NT2/D1 (cell line): ENCODE measurements around the gene ERBB4.

Source experiments
- DNase-seq: peaks from one replicate; pipeline ENCODE4 v3.0.0-alpha.2; 2011; ENCODE audit warnings: low read depth, low spot score
- H3K27me3 ChIP-seq: 2 replicates; pipeline ENCODE4 v1.6.0; 2011; ENCODE audit warnings: mild to moderate bottlenecking; ENCODE audit not compliant: insufficient read length, insufficient read depth
- H3K36me3 ChIP-seq: 2 replicates; pipeline ENCODE4 v1.6.1; 2011; ENCODE audit warnings: mild to moderate bottlenecking, low read length, mixed read lengths; ENCODE audit not compliant: insufficient read depth, insufficient read length
- H3K4me1 ChIP-seq: 2 replicates; pipeline ENCODE4 v1.5.1; 2011; ENCODE audit not compliant: insufficient read depth, insufficient read length
- H3K4me3 ChIP-seq: 2 replicates; pipeline ENCODE4 v1.5.1; 2011; ENCODE audit warnings: low read depth; ENCODE audit not compliant: insufficient read length
- H3K9ac ChIP-seq: 2 replicates; pipeline ENCODE4 v1.6.0; 2011; ENCODE audit warnings: low read depth; ENCODE audit not compliant: insufficient read length
- H3K9me3 ChIP-seq: 2 replicates; pipeline ENCODE4 v1.5.1; 2011; ENCODE audit warnings: mild to moderate bottlenecking, low read length; ENCODE audit not compliant: insufficient read depth
- SUZ12 ChIP-seq: IDR thresholded peaks from 2 replicates; pipeline ENCODE4 v1.6.1; 2011; ENCODE audit not compliant: insufficient read length, insufficient read depth; ENCODE audit errors: extremely low read depth
- YY1 ChIP-seq: IDR thresholded peaks from 2 replicates; pipeline ENCODE4 v1.6.1; 2011; ENCODE audit not compliant: insufficient read length, insufficient read depth
- ZNF274 ChIP-seq: IDR thresholded peaks from 2 replicates; pipeline ENCODE4 v1.6.1; 2011; ENCODE audit warnings: mild to moderate bottlenecking, low read depth, low read length

The ERBB4 gene

DNA sequence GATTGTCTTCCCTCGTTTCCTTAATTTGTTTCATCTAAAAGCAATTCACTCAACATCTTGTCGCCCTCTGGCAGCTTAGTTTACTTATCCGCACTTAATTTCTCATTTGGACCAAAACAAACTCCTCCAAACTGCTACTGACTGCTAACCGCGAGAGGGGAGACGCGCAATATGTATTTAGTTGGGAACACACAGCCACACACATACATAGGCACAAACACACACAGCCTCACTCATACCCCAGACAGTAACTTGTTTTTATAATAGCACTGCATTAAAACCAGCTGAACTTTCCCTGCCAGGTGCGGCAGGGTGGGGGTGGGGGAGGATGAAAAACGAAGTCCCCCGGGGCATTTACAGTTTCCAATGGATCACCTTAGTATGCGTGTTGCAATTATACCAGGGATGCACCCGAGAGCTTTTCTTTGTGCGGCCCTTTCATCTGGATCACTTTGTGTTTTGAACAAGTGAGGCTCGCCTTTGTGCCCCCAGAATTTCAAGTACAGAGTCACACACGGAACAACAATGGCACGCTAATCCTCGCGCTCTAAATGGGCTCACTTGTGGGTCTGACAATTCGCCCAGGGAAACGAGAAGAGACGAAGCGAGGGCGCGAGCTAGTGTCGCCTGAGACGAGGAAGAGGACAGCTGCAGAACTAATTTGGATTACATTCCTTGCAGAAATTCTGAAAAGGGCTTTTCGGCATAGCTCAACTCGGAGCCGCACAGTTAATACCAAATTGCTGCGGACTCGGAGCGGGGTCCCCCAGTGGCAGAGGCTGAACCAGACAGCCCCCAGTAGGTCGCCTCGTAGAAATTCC lies 2.4 kb downstream of the ERBB4 start:
- Histone ChIP-seq H3K36me3 (no peaks in the 10 kb centered on the region), H3K9me3 (no peaks in the 10 kb centered on the region), H3K4me1 (no peaks in the 10 kb centered on the region), H3K9ac (no peak overlapping the region), H3K4me3 (peak overlapping the region; percentile 72), H3K27me3 (peaks cover 66% of the 10 kb centered on the region)
- TF ChIP-seq SUZ12 (no peak), YY1 (no peak), ZNF274 (no peak)
- no peak for DNase-seq

DNA sequence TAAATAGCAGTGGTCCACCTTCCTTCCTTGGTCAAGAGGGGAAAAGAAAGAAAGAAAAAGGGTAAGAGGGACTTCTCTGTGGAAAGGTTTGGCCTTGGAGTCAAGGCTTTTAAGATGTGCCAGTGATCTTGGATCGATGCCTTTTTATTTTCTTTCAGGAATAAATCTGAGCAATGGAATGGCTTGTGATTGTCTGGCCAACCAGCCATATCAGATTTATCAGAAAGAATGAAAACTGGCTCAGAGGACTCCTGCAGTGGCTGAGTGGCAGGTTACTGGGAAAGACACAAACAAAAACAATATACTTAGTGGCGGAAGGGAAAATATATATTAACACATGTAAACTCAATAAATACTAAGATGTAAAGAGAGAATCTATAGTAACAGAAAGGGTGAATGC lies 4.3 kb downstream of the ERBB4 start:
- TF ChIP-seq ZNF274, result no peak
- no peak for TF ChIP-seq SUZ12
- TF ChIP-seq YY1, result no peak

DNA sequence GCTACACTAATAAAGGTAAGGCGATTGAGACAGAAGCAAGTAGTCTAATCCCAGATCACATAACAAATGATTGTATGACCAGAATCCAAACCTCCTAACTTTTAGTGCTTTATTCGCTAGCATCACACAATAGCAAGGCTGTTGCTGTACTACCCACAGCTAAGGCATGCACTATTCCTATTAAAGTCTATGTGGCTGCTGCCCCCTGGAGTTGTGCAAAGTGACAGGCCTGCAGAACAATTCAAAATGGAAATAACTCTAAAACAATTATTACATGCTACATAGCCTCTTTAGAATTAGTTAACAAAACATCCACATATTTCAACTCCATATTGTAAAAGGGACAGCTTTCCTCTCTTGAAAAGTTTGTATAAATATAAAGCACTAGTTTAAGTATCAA lies 6.0 kb downstream of the ERBB4 start:
- Histone ChIP-seq H3K36me3 (no peaks in the 10 kb centered on the region), H3K4me1 (no peaks in the 10 kb centered on the region), H3K27me3 (peaks cover 36% of the 10 kb centered on the region), H3K4me3 (no peak overlapping the region), H3K9ac (no peak overlapping the region), H3K9me3 (no peaks in the 10 kb centered on the region)
- TF ChIP-seq SUZ12 (no peak), ZNF274 (no peak), YY1 (no peak)
- no peak for DNase-seq

More for the DNA sequence above, 4.3 kb downstream of the ERBB4 start:
- peaks cover 54% of the 10 kb centered on the region for H3K27me3 ChIP-seq
- H3K4me3 ChIP-seq, result no peak overlapping the region
- no peaks in the 10 kb centered on the region for H3K9me3 ChIP-seq
- DNase-seq, result no peak
- no peak overlapping the region for H3K9ac ChIP-seq
- H3K36me3 ChIP-seq, result no peaks in the 10 kb centered on the region
- H3K4me1 ChIP-seq, result no peaks in the 10 kb centered on the region

DNA sequence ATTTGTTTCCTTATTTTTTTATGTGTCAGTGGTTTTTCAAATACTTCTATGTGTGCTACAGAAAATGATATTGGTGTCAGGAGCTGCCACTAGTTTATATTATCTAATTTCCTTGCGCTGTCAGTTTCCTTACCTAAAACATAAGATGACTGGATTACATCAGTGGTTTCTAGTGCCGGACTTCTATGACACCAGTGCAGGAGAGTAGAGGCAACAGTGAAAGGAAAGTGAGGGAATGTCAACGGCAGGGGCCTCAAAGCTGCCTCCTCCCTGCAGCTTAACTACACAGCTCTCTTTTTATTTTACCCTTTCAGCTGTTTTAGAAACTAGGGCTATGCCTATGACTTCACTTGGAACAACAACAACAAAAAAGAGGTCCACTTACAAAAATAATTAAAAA lies 6.5 kb downstream of the ERBB4 start:
- Histone ChIP-seq H3K4me1 (no peaks in the 10 kb centered on the region), H3K36me3 (no peaks in the 10 kb centered on the region), H3K27me3 (peaks cover 31% of the 10 kb centered on the region), H3K9me3 (no peaks in the 10 kb centered on the region), H3K4me3 (no peak overlapping the region), H3K9ac (no peak overlapping the region)
- TF ChIP-seq YY1, result no peak
- TF ChIP-seq SUZ12, result no peak
- no peak for TF ChIP-seq ZNF274
- DNase-seq, result no peak

DNA sequence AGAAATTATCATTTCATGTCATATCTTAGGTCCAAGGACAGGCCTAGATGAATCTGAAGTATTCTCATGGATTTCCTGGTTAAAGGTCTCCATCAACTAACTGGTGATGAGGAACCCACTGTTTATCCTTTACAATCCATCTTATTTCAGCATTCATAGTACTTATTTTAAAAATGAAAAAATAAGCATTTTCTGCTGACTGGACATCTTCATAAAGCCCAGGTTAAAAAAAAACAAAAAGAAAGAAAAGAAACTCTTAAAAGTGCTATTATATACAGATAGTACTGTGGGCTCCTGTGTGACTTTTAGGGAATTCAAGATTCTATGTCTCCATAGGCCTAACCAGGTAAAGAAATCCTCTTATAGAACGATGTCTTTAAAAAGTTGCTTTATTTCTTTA lies 7.1 kb downstream of the ERBB4 start:
- Histone ChIP-seq H3K9ac (no peak overlapping the region), H3K36me3 (no peaks in the 10 kb centered on the region), H3K4me1 (no peaks in the 10 kb centered on the region), H3K27me3 (peaks cover 25% of the 10 kb centered on the region), H3K4me3 (no peak overlapping the region), H3K9me3 (no peaks in the 10 kb centered on the region)
- DNase-seq, result no peak
- no peak for TF ChIP-seq YY1
- TF ChIP-seq ZNF274, result no peak
- no peak for TF ChIP-seq SUZ12

DNA sequence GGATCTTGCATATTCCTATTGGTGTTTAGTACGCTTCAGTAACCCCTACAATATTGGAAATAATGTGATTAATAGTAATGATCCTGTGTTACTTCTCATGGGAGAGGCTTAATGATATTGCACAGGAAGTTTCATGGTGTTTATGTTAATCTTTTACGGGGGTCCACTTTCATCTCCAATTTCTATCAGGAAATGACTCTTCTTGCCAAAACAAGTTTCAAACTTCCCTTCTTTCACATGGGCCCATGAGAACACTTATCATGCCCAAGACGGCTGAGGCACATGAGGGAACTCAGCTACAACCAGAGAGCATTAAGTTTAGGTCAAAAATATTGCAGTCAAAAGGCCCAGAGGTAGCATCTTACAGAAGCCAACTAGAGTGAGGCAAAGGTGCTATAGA lies 7.6 kb downstream of the ERBB4 start:
- H3K27me3 ChIP-seq, result peaks cover 20% of the 10 kb centered on the region
- TF ChIP-seq ZNF274 (no peak), YY1 (no peak), SUZ12 (no peak)
- DNase-seq, result no peak
- no peaks in the 10 kb centered on the region for H3K4me1 ChIP-seq
- no peaks in the 10 kb centered on the region for H3K36me3 ChIP-seq
- H3K9me3 ChIP-seq, result no peaks in the 10 kb centered on the region
- H3K9ac ChIP-seq, result no peak overlapping the region
- H3K4me3 ChIP-seq, result no peak overlapping the region

DNA sequence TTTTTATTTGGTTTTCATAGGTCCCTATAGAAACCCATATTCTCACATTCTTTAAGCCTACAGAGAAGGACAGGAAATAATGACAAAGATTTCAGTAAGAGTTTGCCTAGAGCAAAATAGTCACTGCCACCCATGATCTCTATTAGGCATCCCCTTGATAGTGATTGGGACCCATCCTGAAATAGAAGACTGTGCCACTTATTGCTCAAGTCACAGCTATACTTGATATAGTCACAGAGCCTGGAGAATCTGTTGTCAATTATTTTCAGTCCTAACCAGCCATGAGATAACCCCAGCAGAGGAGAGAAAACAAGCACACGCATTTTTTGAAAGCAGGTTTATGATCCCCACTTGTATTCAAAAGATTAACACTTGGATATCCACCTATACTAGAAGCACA lies 8.2 kb downstream of the ERBB4 start:
- TF ChIP-seq ZNF274 (no peak), YY1 (no peak), SUZ12 (no peak)
- no peak overlapping the region for H3K4me3 ChIP-seq

More for the DNA sequence above, 8.2 kb downstream of the ERBB4 start:
- no peaks in the 10 kb centered on the region for H3K9me3 ChIP-seq
- no peak for DNase-seq
- no peaks in the 10 kb centered on the region for H3K36me3 ChIP-seq
- H3K27me3 ChIP-seq, result peaks cover 14% of the 10 kb centered on the region
- no peaks in the 10 kb centered on the region for H3K4me1 ChIP-seq
- no peak overlapping the region for H3K9ac ChIP-seq
